Activated T-helper 17 cell treated with anti-CD3 and anti-CD28 coated beads, Interleukin-2, amount 50 U/mL, for 72 hours (primary cell): ENCODE data around the gene PPM1J. TPM values are rescaled to one million over a fixed set of nuclear protein-coding genes. Genes with fewer than 3 reads are reported as not detected.
A peak's percentile ranks its signal among the peaks of the same experiment; 100 is the strongest.
"Not testable (repeated sequence)": the region's sequence is repeated elsewhere in the genome, so short reads cannot be mapped to it uniquely, and the experiment has no call there.

Experiments used
- ATAC-seq: fragments of 150-1000 bp; cut with Tn5 transposase; replicated peaks from 2 replicates; pipeline ENCODE4 v1.10.0; 2021; ENCODE audit warnings: mild to moderate bottlenecking, moderate library complexity
- H3K27ac Mint-ChIP-seq: one replicate; pipeline ENCODE4 v1.8.0; 2022; ENCODE audit warnings: mixed read lengths
- H3K27me3 Mint-ChIP-seq: one replicate; pipeline ENCODE4 v1.8.0; 2022; ENCODE audit warnings: mixed read lengths
- H3K36me3 Mint-ChIP-seq: one replicate; pipeline ENCODE4 v1.8.0; 2022; ENCODE audit warnings: low read depth, mild to moderate bottlenecking, mixed read lengths
- H3K4me1 Mint-ChIP-seq: one replicate; pipeline ENCODE4 v1.8.0; 2022; ENCODE audit warnings: mixed read lengths
- H3K4me3 Mint-ChIP-seq: one replicate; pipeline ENCODE4 v1.8.0; 2022; ENCODE audit warnings: mild to moderate bottlenecking, mixed read lengths
- H3K9me3 Mint-ChIP-seq: one replicate; pipeline ENCODE4 v1.8.0; 2022; ENCODE audit warnings: mixed read lengths
- total RNA-seq, 2 donors: library from RNA; stranded (reverse); gene quantifications; one replicate each; pipeline ENCODE4 v1.2.3, GENCODE V29; 2022

The PPM1J gene
- total RNA-seq, 2 donors from 2014 or later, result 0.30 to 0.69 TPM

- not testable (repeated sequence) for H3K36me3 Mint-ChIP-seq, ATAC-seq, H3K4me3 Mint-ChIP-seq, H3K9me3 Mint-ChIP-seq, H3K4me1 Mint-ChIP-seq, H3K27ac Mint-ChIP-seq, H3K27me3 Mint-ChIP-seq
These were observed 13.9 kb upstream of the PPM1J start for GRCh38 chr1:112729011-112729410.

DNA sequence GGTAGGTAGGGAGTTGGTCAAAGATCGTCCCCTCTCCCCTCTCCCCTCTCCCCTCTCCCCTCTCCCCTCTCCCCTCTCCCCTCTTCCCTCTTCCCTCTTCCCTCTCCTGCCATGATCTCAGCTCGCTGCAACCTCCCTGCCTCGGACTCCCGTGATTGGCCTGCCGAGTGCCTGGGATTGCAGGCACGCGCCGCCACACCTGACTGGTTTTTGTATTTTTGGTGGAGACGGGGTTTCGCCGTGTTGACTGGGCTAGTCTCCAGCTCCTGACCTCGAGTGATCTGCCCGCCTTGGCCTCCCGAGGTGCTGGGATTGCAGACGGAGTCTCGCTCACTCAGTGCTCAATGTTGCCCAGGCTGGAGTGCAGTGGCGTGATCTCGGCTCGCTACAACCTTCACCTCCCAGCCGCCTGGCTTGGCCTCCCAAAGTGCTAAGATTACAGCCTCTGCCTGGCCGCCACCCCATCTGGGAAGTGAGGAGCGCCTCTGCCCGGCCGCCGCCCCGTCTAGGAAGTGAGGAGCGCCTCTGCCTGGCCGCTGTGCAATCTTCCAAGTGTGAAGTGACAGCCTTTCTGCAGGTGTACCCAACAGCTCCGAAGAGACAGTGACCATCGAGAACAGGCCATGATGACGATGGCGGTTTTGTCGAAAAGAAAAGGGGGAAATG is 13.3 kb upstream of the PPM1J start:
- not testable (repeated sequence) for H3K27ac Mint-ChIP-seq, ATAC-seq, H3K36me3 Mint-ChIP-seq

GRCh38 chr1:112727716-112728115 is 12.6 kb upstream of the PPM1J start:
- no peaks in the 10 kb centered on the region for H3K9me3 Mint-ChIP-seq
- no peak overlapping the region for H3K4me3 Mint-ChIP-seq
- H3K4me1 Mint-ChIP-seq, result peaks cover 5% of the 10 kb centered on the region
- H3K27ac Mint-ChIP-seq, result no peak overlapping the region
- no peaks in the 10 kb centered on the region for H3K36me3 Mint-ChIP-seq
- no peak for ATAC-seq
- peaks cover 7% of the 10 kb centered on the region for H3K27me3 Mint-ChIP-seq

More for the DNA sequence above, 13.3 kb upstream of the PPM1J start:
- H3K27me3 Mint-ChIP-seq, H3K9me3 Mint-ChIP-seq, H3K4me1 Mint-ChIP-seq, H3K4me3 Mint-ChIP-seq: not testable (repeated sequence)

DNA sequence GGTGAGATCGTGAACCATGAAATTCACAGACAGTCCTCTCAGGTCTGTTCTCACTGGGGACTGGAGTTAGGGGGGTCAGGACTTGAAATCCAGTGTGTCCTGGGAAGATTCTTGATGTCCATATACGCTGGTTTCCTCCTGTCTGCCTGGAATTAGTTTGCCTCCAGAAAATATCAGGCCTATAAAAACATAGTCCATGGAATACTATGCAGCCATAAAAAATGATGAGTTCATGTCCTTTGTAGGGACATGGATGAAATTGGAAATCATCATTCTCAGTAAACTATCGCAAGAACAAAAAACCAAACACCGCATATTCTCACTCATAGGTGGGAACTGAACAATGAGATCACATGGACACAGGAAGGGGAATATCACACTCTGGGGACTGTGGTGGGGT is 9.1 kb upstream of the PPM1J start:
- not testable (repeated sequence) for H3K9me3 Mint-ChIP-seq, ATAC-seq, H3K36me3 Mint-ChIP-seq, H3K4me1 Mint-ChIP-seq, H3K27ac Mint-ChIP-seq, H3K27me3 Mint-ChIP-seq, H3K4me3 Mint-ChIP-seq

GRCh38 chr1:112723511-112723839 is 8.3 kb upstream of the PPM1J start:
- no peaks in the 10 kb centered on the region for H3K9me3 Mint-ChIP-seq
- peaks cover 4% of the 10 kb centered on the region for H3K27me3 Mint-ChIP-seq
- peak overlapping the region; percentile 4 for H3K4me3 Mint-ChIP-seq
- ATAC-seq, result peak; percentile 22
- H3K27ac Mint-ChIP-seq, result no peak overlapping the region
- H3K4me1 Mint-ChIP-seq, result peaks cover 5% of the 10 kb centered on the region
- no peaks in the 10 kb centered on the region for H3K36me3 Mint-ChIP-seq

GRCh38 chr1:112722601-112723510 is 7.7 kb upstream of the PPM1J start:
- peak; percentile 28 for ATAC-seq
- H3K4me3 Mint-ChIP-seq, result peak overlapping the region; percentile 33
- no peaks in the 10 kb centered on the region for H3K36me3 Mint-ChIP-seq
- H3K27ac Mint-ChIP-seq, result no peak overlapping the region
- H3K9me3 Mint-ChIP-seq, result no peaks in the 10 kb centered on the region
- peaks cover 4% of the 10 kb centered on the region for H3K27me3 Mint-ChIP-seq
- peaks cover 5% of the 10 kb centered on the region for H3K4me1 Mint-ChIP-seq

GRCh38 chr1:112721966-112722524 is 6.9 kb upstream of the PPM1J start:
- no peaks in the 10 kb centered on the region for H3K9me3 Mint-ChIP-seq
- no peak overlapping the region for H3K27ac Mint-ChIP-seq
- peaks cover 5% of the 10 kb centered on the region for H3K4me1 Mint-ChIP-seq
- H3K4me3 Mint-ChIP-seq, result peak overlapping the region; percentile 33
- no peaks in the 10 kb centered on the region for H3K36me3 Mint-ChIP-seq
- no peak for ATAC-seq
- peaks cover 4% of the 10 kb centered on the region for H3K27me3 Mint-ChIP-seq

DNA sequence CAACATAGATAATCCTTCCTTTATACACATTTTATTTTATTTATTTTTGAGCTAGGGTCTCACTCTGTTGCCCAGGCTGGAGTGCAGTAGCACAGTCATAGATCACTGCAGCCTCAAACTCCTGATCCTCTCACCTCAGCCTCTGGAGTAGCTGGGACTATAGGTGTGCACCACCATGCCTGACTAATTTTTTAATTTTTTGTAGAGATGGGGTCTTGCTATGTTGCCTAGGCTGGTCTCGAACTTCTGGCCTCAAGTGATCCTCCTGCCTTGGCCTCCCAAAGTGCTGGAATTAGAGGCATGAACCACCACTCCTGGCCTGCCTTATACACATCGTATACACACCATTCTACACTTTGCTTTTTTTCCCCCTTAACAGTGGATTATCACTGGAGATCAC is 6.2 kb upstream of the PPM1J start:
- not testable (repeated sequence) for H3K36me3 Mint-ChIP-seq, H3K4me1 Mint-ChIP-seq, H3K4me3 Mint-ChIP-seq, H3K27me3 Mint-ChIP-seq, H3K27ac Mint-ChIP-seq, ATAC-seq, H3K9me3 Mint-ChIP-seq

DNA sequence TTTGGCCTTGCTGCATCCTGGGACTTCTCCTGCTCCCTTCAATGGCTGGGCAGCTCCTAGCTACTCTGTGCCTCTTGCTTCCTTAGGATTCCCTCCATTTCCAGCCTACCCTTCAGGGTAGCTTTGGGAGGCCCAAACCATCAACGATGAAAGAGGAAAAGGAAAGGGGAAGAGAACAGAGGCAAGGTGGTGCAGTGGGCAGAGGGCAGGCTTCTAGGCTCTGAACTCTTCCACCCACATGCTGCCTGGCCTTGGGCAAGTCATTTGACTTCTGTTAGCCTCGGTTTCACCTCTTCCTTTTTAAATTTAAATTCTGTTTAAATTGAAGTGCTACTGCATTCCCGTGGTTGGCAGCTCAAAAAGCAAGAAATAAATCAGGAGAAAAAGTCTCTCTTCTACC is 5.7 kb upstream of the PPM1J start:
- no peak for ATAC-seq
- no peaks in the 10 kb centered on the region for H3K9me3 Mint-ChIP-seq
- no peak overlapping the region for H3K4me3 Mint-ChIP-seq
- peaks cover 5% of the 10 kb centered on the region for H3K4me1 Mint-ChIP-seq
- no peak overlapping the region for H3K27ac Mint-ChIP-seq
- no peaks in the 10 kb centered on the region for H3K36me3 Mint-ChIP-seq
- H3K27me3 Mint-ChIP-seq, result peaks cover 4% of the 10 kb centered on the region

DNA sequence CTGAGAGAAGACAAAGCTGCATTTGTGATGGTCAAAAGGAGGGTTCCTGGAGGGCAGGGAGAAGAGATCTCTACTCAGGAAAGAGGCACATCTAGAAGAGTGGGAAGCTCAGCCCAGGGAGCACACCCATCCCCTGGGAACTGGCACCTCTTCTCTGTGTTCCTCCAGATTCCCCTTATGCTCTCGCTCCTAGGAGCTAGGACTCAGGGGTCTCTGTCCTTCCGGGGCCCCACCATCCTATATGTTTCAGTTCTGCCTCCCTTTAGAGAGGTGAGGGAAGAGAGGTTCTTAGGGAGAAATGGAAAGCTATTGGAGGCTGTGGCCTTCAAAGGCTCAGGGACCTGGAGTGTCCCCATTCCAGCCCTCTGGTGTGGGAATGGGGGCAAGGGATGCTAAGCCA is 4.6 kb upstream of the PPM1J start:
- no peak overlapping the region for H3K27ac Mint-ChIP-seq
- H3K4me1 Mint-ChIP-seq, result peaks cover 5% of the 10 kb centered on the region
- no peak overlapping the region for H3K4me3 Mint-ChIP-seq
- H3K36me3 Mint-ChIP-seq, result no peaks in the 10 kb centered on the region
- ATAC-seq, result no peak
- H3K9me3 Mint-ChIP-seq, result no peaks in the 10 kb centered on the region
- H3K27me3 Mint-ChIP-seq, result peaks cover 4% of the 10 kb centered on the region

GRCh38 chr1:112718691-112719418 is 3.7 kb upstream of the PPM1J start:
- Mint-ChIP-seq H3K4me1 (peaks cover 8% of the 10 kb centered on the region), H3K36me3 (no peaks in the 10 kb centered on the region), H3K4me3 (peak overlapping the region; percentile 31), H3K27me3 (peaks cover 7% of the 10 kb centered on the region), H3K27ac (no peak overlapping the region), H3K9me3 (no peaks in the 10 kb centered on the region)
- peak; percentile 42 for ATAC-seq

DNA sequence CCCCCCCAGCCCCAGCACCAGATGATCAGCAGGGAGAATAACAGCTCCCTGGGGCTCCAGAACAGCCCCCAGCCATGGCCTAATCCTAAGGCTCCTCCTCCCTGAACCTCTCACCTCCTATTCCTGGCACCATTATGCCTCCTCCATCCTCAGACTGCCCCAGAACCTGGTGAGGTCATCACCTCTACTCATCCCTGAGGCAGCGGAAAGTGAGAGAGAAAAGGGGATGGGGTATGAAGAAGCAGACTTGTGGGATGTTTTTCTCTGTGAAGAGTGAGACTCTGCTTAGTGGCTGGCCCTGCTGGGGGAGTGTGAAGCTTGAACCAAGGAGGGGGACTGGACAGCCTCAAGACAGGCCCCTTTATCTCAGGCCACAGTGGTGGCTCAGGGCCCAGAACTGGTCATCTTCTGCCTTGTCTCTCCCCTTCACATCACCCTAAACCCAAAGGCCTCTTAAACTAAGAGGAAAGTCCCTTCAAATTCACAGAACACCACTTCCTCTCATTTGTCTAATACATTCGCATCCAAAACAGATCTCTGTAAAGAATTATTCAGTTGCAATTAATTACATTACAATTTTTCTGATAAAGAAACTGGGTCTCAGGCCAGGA is 2.2 kb upstream of the PPM1J start:
- Mint-ChIP-seq H3K4me3 (no peak overlapping the region), H3K4me1 (peaks cover 4% of the 10 kb centered on the region), H3K9me3 (no peaks in the 10 kb centered on the region), H3K27ac (no peak overlapping the region), H3K36me3 (no peaks in the 10 kb centered on the region), H3K27me3 (peaks cover 4% of the 10 kb centered on the region)
- ATAC-seq, result no peak

- Mint-ChIP-seq H3K9me3 (no peaks in the 10 kb centered on the region), H3K4me3 (peak overlapping the region; percentile 84), H3K27me3 (peaks cover 4% of the 10 kb centered on the region), H3K4me1 (peaks cover 4% of the 10 kb centered on the region), H3K36me3 (no peaks in the 10 kb centered on the region), H3K27ac (peak overlapping the region; percentile 36)
- ATAC-seq, result peak; percentile 55
These were observed 1.1 kb upstream of the PPM1J start for GRCh38 chr1:112716133-112716720.
